Activated T-helper 17 cell treated with anti-CD3 and anti-CD28 coated beads, Interleukin-2, amount 50 U/mL, for 72 hours (primary cell): ENCODE results near the gene ZBP1. TPM values are rescaled to one million over a fixed set of nuclear protein-coding genes. Genes with fewer than 3 reads are reported as not detected.

ENCODE experiments used
- ATAC-seq: fragments of 150-1000 bp; cut with Tn5 transposase; replicated peaks from 2 replicates; pipeline ENCODE4 v1.10.0; 2021; ENCODE audit warnings: mild to moderate bottlenecking, moderate library complexity
- H3K27ac Mint-ChIP-seq: one replicate; pipeline ENCODE4 v1.8.0; 2022; ENCODE audit warnings: mixed read lengths
- H3K27me3 Mint-ChIP-seq: one replicate; pipeline ENCODE4 v1.8.0; 2022; ENCODE audit warnings: mixed read lengths
- H3K36me3 Mint-ChIP-seq: one replicate; pipeline ENCODE4 v1.8.0; 2022; ENCODE audit warnings: low read depth, mild to moderate bottlenecking, mixed read lengths
- H3K4me1 Mint-ChIP-seq: one replicate; pipeline ENCODE4 v1.8.0; 2022; ENCODE audit warnings: mixed read lengths
- H3K4me3 Mint-ChIP-seq: one replicate; pipeline ENCODE4 v1.8.0; 2022; ENCODE audit warnings: mild to moderate bottlenecking, mixed read lengths
- H3K9me3 Mint-ChIP-seq: one replicate; pipeline ENCODE4 v1.8.0; 2022; ENCODE audit warnings: mixed read lengths
- total RNA-seq, 2 donors: library from RNA; stranded (reverse); gene quantifications; one replicate each; pipeline ENCODE4 v1.2.3, GENCODE V29; 2022

ZBP1 gene
- total RNA-seq, 2 donors from 2014 or later = 1.0 to 1.7 TPM

DNA sequence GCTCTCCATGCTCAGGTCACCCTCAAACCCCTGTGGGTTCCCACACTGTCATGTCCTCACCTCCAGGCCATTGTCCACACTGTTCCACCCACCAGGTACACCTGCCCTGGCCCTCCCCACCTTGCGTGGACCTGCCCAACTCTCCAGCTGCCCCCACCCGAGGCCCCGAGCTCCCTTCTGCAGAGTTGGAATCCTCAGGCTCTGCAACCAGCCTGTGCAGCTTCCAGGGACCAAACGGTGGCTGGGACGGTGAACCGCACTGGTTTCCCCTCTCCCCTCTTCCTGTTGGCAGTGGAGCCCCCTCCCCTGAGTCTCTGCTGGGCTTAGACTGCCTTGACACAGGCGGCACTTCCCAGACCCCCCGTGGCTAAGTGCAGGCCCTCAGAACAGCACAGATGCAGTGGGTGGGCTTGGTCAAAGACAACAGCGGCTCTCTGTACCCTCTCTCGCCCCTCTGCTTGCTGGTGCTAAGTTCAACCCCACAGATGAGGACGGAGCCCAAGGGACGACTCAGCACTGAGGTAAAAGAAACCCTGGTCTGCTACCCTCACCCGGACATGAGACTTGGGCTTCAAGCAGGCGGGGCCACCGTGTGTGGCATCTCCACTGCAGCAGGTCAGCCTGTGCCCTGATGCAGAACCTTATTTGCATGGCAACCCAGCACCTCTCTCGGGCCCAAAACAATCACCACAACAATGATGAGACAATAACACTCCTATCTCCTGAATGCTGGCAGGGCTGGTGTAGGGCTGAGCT lies 11.0 kb downstream of the ZBP1 start:
- H3K4me1 Mint-ChIP-seq = peaks cover 7% of the 10 kb centered on the region
- no peak overlapping the region for H3K27ac Mint-ChIP-seq
- no peak overlapping the region for H3K4me3 Mint-ChIP-seq
- peaks cover 46% of the 10 kb centered on the region for H3K36me3 Mint-ChIP-seq
- H3K27me3 Mint-ChIP-seq = no peaks in the 10 kb centered on the region
- no peaks in the 10 kb centered on the region for H3K9me3 Mint-ChIP-seq
- ATAC-seq = no peak

DNA sequence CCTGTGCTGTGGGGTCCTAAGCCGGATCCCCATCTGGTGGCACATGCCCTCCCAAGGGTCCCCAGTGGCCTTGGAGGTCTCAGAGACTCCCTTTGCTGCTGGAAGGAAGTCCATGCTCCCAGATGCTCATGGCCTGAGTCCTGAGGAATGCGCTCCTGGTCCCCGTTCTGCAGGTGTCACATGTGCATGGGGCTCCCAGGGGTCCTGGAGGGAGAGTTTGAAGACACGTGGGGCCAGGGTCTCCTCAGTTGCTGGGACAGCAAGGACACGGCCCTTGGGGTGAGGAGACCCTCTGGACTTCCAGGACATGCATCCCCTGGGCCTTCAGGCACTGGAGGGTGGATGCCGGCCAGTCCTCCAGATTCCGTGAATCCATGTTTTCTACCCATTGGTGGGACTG lies 11.7 kb downstream of the ZBP1 start:
- Mint-ChIP-seq H3K27ac (no peak overlapping the region), H3K4me3 (no peak overlapping the region), H3K36me3 (peaks cover 44% of the 10 kb centered on the region), H3K9me3 (no peaks in the 10 kb centered on the region), H3K27me3 (no peaks in the 10 kb centered on the region), H3K4me1 (peaks cover 7% of the 10 kb centered on the region)
- no peak for ATAC-seq

DNA sequence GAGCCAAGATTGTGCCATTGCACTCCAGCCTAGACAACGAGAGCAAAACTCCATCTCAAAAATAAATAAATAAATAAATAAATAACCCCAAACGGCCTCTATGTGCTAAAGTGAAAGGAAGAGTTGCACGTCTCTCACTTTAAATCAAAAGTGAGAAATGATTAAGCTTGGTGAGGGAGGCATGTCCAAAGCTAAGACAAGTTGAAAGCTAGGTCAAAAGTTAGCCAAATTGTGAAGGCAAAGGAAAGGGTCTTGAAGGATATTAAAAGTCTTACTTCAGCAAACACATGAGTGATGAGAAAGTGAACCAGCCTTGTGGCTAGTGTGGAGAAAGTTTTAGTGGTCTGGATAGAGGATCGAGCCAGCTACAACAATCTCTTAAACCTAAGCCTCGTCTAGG lies 14.3 kb downstream of the ZBP1 start:
- no peaks in the 10 kb centered on the region for H3K27me3 Mint-ChIP-seq
- no peak overlapping the region for H3K4me3 Mint-ChIP-seq
- peaks cover 11% of the 10 kb centered on the region for H3K4me1 Mint-ChIP-seq
- no peaks in the 10 kb centered on the region for H3K9me3 Mint-ChIP-seq
- ATAC-seq = peak; percentile 40
- peaks cover 35% of the 10 kb centered on the region for H3K36me3 Mint-ChIP-seq
- no peak overlapping the region for H3K27ac Mint-ChIP-seq

DNA sequence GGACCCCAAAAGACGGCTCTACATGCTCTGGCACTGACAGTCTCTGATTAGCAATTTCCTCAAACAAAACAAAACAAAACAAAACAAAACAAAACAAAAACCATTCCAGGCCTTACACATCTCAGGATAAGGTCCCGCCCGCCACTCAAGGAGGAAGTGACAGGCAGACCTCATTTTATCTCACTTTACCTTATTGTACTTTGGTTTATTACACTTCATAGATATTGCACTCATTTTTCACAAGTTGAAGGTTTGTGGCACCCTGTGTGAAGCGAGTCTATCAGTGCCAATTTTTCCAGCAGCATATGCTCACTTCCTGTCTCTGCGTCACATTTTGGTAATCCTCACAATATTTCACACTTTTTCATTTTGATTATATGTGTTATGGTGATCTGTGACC lies 15.2 kb downstream of the ZBP1 start:
- H3K27ac Mint-ChIP-seq = no peak overlapping the region
- H3K4me3 Mint-ChIP-seq = no peak overlapping the region
- ATAC-seq = no peak

DNA sequence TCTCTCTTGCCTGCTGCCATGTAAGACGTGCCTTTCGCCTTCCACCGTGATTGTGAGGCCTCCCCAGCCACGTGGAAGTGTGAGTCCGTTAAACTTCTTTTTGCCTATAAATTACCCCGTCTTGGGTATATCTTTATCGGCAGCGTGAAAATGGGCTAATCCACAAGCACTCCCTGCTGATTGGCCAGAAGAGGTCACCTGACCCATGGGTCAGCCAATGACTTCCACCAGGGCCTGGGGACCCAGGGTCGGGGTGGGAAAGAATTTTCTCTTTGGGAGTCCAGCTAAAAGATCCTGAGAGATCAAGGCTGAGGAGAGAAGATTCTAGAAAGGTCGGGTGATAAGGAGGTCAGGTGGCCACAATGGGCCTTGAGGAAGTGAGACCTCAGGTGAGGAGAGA lies 17.1 kb downstream of the ZBP1 start:
- H3K4me1 Mint-ChIP-seq = peaks cover 13% of the 10 kb centered on the region
- no peak for ATAC-seq
- H3K4me3 Mint-ChIP-seq = no peak overlapping the region

More for the DNA sequence above, 15.2 kb downstream of the ZBP1 start:
- peaks cover 13% of the 10 kb centered on the region for H3K4me1 Mint-ChIP-seq
- no peaks in the 10 kb centered on the region for H3K9me3 Mint-ChIP-seq
- no peaks in the 10 kb centered on the region for H3K27me3 Mint-ChIP-seq
- H3K36me3 Mint-ChIP-seq = peaks cover 27% of the 10 kb centered on the region

DNA sequence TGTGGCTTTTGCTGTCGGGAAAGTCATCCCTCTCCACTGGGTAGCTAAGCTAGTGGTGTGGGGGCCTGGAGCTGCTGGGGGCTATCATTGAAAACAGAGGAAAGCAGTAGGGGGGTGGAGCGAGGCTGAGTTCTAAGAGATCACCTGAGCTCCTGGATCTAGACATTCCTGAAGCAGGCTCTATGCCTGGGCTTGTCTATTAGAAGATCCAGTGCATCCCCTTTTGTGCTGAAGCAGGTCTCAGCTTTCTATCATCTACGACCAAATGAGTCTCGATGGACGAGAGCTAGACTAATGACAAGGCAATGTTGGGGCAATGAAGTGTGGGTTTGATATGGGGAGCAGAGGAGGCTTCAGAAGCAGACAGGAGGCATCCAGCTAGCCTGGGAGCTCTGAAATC lies 18.5 kb downstream of the ZBP1 start:
- H3K27me3 Mint-ChIP-seq = peaks cover 4% of the 10 kb centered on the region
- H3K4me3 Mint-ChIP-seq = no peak overlapping the region
- H3K9me3 Mint-ChIP-seq = no peaks in the 10 kb centered on the region
- no peaks in the 10 kb centered on the region for H3K36me3 Mint-ChIP-seq
- peaks cover 13% of the 10 kb centered on the region for H3K4me1 Mint-ChIP-seq
- ATAC-seq = no peak
- no peak overlapping the region for H3K27ac Mint-ChIP-seq

More for the DNA sequence above, 17.1 kb downstream of the ZBP1 start:
- no peak overlapping the region for H3K27ac Mint-ChIP-seq
- H3K27me3 Mint-ChIP-seq = no peaks in the 10 kb centered on the region
- no peaks in the 10 kb centered on the region for H3K9me3 Mint-ChIP-seq
- peaks cover 12% of the 10 kb centered on the region for H3K36me3 Mint-ChIP-seq

DNA sequence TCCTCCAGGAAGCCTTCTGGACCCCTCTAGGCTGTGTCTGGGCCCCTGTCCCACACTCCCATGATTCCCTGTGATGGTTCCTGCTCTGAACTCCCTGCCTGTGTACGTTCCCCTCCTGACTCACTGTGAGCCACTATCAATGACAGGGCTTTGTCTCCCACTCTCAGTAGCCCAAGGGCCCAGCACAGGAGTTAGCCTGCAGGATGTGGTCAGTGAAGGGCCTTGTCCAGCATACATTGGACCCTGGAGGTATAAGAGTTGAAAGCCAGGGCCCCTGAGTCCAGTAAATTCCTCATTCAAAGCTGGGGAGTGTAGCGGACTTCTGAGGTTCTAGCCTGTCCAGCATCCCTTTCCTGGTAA lies 19.0 kb downstream of the ZBP1 start:
- H3K27ac Mint-ChIP-seq = peak overlapping the region; percentile 25

DNA sequence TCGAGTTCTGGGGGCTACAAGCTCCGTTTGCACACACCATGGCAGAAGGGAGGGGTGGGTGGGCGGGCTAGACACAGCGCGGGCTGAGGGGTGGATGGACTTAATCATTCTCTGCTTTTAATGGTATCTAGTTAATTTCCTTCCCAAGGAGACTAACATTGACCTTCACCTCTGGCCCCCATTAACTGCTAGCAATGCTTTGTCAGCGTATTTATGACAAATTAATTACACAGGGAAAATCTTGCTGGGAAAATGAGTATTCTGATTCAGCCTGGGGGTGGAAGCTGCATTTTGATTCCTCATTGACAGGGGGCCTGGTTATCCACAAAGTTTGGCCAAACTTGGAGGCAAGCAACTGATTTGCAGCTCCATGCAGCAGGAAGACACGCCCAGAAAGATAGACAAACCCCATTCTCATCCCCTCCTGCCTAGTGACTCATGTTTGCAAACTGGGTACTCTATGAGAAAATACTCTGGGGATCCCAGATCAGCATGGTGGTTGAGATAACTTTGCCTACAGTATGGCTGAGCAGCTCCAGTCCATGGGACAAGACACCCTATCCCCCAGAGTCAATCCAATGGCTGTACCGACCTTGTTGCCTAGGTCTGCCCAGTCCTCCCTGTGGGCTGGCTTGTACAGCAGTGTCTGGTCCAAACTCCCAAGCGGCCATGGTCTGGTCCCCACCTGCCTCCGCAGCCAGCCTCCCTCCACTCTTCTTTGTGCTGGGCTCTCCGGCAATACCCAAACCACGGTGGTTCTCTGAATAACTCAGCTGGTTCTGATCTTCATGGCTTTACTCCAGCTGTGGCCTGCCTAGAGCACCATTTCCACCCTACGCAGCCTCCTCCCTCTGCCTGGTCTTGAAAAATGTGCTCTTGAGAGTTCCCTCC lies 19.7 kb downstream of the ZBP1 start:
- H3K4me3 Mint-ChIP-seq = no peak overlapping the region
- H3K4me1 Mint-ChIP-seq = peaks cover 13% of the 10 kb centered on the region
- H3K27ac Mint-ChIP-seq = peak overlapping the region; percentile 25
- ATAC-seq = peak; percentile 76
- H3K9me3 Mint-ChIP-seq = no peaks in the 10 kb centered on the region
- peaks cover 4% of the 10 kb centered on the region for H3K27me3 Mint-ChIP-seq
- H3K36me3 Mint-ChIP-seq = no peaks in the 10 kb centered on the region

More for the DNA sequence above, 19.0 kb downstream of the ZBP1 start:
- Mint-ChIP-seq H3K27me3 (peaks cover 4% of the 10 kb centered on the region), H3K4me3 (no peak overlapping the region), H3K4me1 (peaks cover 13% of the 10 kb centered on the region), H3K36me3 (no peaks in the 10 kb centered on the region), H3K9me3 (no peaks in the 10 kb centered on the region)
- ATAC-seq = peak; percentile 12

DNA sequence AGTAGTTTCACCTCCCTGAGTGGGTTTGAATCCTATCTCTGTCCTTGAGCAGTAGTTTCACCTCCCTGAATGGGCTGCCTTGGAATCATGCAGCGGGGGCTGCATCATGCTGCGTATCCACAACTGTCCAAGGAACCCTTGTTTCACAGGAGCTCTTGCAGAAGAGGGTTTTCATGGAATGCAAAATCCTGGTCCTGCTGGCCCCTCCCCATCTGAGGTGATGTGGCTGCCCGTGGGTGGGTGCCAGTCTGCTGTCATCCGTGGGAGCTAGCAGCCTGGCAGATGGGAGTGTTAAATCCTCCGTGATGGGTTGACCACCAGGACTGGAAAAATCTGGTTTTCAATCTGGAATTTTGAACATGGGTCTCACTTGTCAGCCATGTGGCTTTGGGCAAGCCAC lies 21.7 kb downstream of the ZBP1 start:
- Mint-ChIP-seq H3K4me1 (peaks cover 6% of the 10 kb centered on the region), H3K4me3 (no peak overlapping the region), H3K9me3 (no peaks in the 10 kb centered on the region), H3K27ac (no peak overlapping the region), H3K27me3 (peaks cover 4% of the 10 kb centered on the region), H3K36me3 (no peaks in the 10 kb centered on the region)
- ATAC-seq = no peak

DNA sequence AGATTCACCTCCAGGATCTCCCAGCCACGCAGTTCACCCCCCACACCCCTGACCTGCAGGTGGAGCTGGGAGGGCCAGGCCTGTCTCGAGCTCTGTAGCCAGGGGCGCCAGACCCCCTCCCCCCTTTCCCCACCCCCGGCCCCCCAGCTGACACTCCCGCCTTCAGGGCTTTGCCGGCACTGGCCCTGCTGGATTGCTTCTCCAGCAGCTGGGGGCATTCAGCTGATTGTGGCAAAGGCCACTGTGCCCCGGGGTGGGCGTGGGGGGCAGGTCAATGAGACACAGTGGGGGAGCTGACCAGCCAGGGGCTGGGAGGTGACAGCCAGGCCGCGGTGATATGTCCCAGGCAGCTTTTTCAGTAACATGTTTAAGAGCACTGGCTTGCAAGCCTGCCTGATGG lies 22.2 kb downstream of the ZBP1 start:
- Mint-ChIP-seq H3K9me3 (no peaks in the 10 kb centered on the region), H3K36me3 (no peaks in the 10 kb centered on the region), H3K27me3 (peaks cover 4% of the 10 kb centered on the region), H3K4me1 (peaks cover 6% of the 10 kb centered on the region), H3K27ac (no peak overlapping the region), H3K4me3 (no peak overlapping the region)
- ATAC-seq = no peak

DNA sequence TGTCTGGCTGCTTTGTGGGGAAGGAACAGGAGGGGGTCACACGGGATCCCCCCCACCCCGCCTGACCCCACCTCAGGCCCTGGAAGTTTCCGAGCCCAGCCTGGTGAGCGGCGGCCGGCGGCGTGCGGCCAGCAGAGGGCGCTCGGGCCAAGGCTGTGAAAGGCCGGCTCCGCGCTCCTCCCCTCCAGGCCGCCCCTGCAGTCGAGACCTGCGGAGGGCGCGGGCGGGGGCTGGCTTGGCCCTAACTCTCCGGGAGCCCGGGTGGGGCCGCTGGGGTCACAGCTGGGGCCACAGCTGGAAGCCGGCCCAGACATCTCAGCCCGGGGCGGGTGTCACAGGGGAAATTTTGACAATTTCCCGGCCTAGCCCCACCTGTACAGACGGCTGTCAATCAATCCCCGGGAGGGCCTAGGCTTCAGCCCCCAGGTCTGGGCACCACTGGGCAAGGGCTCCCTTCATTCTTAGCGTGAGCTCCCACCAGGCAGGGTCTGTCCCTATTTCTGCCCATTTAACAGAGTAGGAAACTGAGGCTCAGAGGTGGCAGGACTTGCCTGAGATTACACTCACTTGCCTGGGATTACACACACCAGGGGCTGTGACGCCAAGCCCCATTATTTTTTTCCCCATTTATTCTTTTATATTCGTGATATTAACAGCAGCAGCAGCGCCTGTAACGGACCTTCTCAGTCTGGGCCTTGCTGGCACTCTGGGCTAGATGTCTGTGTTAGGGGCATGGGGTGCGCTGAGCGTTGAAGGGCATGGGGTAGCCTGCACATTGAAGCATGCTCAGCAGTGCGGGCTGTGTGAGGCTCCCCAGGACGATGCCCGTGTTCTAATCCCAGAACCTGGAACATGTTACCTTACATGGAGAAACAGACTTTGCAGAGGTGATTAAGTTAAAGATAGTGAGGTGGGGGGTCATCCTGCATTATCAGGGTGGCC lies 23.0 kb downstream of the ZBP1 start:
- peak; percentile 72 for ATAC-seq
- Mint-ChIP-seq H3K9me3 (no peaks in the 10 kb centered on the region), H3K36me3 (no peaks in the 10 kb centered on the region), H3K27ac (no peak overlapping the region), H3K27me3 (peaks cover 4% of the 10 kb centered on the region), H3K4me1 (peaks cover 6% of the 10 kb centered on the region), H3K4me3 (no peak overlapping the region)

DNA sequence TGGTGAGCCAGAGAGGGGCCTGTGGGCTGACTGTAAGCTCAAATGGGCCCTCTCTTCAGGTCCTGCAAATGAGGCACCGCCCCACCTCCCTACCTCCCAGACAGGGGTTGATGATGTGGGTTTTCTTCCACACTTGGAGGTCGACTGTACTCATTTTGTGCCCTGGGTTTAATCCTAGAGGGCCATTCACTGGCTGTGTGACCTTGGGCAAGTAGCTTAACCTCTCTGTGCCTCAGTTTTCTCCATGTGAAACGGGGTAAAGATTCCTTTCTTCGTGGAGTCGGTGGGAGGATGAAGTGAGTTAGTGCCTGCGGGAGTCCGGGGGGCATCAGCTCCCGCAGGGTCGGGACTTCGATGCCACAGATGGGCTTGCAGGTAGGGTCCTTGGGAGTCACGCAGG lies 23.9 kb downstream of the ZBP1 start:
- Mint-ChIP-seq H3K27me3 (peaks cover 4% of the 10 kb centered on the region), H3K4me3 (no peak overlapping the region), H3K27ac (no peak overlapping the region), H3K9me3 (no peaks in the 10 kb centered on the region), H3K36me3 (no peaks in the 10 kb centered on the region), H3K4me1 (peaks cover 6% of the 10 kb centered on the region)
- ATAC-seq = no peak

DNA sequence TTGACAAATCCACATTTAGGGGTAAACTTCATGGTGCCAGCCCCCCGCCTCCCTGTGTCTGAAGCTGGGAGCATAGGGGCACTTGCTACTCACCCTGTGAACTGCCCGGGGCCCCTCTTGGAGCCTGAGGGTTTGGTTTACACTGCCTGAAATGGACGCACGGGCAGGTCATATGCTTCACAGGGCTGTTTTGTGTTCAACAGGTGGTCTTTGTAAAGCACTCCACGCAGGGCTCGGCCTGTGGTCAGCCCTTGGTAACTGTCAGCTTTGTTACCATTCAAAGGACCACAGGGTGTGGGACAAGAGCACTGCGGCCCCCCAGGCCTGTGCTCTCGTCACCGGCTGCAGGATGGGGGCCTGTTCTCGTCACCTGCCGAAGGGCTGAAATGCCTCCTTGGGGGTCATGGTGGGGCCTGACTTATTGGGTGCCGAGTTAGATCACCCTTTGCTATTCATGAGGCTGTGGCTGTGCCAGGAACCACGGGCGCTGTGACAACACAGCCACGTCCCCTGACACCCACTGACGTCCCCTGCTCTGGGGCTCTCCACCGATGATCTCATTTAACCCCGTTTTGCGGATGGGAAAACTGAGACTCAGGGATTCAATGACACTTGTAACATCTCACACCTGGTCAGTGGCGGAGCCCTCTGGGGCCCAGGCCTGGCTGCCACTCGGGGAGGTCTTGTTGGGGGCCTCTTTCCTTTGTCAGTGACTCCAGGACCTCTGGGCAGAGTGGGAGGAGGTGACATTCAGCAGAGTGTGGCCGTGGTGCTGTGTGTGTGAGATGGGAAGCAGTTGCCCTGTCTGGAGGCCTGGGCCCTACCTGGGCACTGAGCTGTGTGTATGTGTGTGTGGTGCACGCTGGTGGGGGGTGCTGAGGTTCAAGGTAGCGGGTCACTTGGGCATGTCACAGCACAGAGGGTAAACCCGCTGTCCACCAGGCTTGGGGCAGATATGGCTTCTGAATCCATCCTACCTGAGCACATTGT lies 24.9 kb downstream of the ZBP1 start:
- H3K27ac Mint-ChIP-seq = no peak overlapping the region
- no peaks in the 10 kb centered on the region for H3K9me3 Mint-ChIP-seq
- H3K4me3 Mint-ChIP-seq = no peak overlapping the region
- H3K27me3 Mint-ChIP-seq = peaks cover 4% of the 10 kb centered on the region
- no peak for ATAC-seq
- no peaks in the 10 kb centered on the region for H3K4me1 Mint-ChIP-seq
- H3K36me3 Mint-ChIP-seq = no peaks in the 10 kb centered on the region
